CD4-positive, CD25-positive, alpha-beta regulatory T cell (primary cell): ENCODE results near the gene ACKR2. TPM values are rescaled to one million over a fixed set of nuclear protein-coding genes. Genes with fewer than 3 reads are reported as not detected.

Experiments used
- ATAC-seq, 2 donors: fragments of 150-1000 bp; cut with Tn5 transposase; one replicate each; pipeline ENCODE4 v1.10.0; 2021; ENCODE audit warnings: low read depth in 2 of 2, moderate number of reproducible peaks in 2 of 2, moderate library complexity in 1 of 2
- DNase-seq, 3 donors: peaks; one replicate each; pipeline versions ENCODE4 v3.0.0 to v3.0.0-alpha.2; 2012 to 2022; ENCODE audit warnings: mixed read lengths in 1 of 3
- H3K27ac ChIP-seq: one replicate; pipeline ENCODE4 v1.7.0; 2013; ENCODE audit warnings: mild to moderate bottlenecking, low read length; ENCODE audit not compliant: insufficient read depth, poor library complexity, severe bottlenecking
- H3K27me3 ChIP-seq: one replicate; pipeline ENCODE4 v1.7.0; 2013; ENCODE audit warnings: low read length; ENCODE audit not compliant: control insufficient read depth, insufficient read depth
- H3K36me3 ChIP-seq: one replicate; pipeline ENCODE4 v1.7.0; 2013; ENCODE audit warnings: mild to moderate bottlenecking, low read length, moderate library complexity; ENCODE audit not compliant: control insufficient read depth, insufficient read depth
- H3K4me1 ChIP-seq: 2 replicates; pipeline ENCODE4 v1.7.0; 2013; ENCODE audit warnings: mild to moderate bottlenecking, low read length; ENCODE audit not compliant: insufficient read depth, control insufficient read depth, poor library complexity, severe bottlenecking
- H3K4me3 ChIP-seq: one replicate; pipeline ENCODE4 v1.7.0; 2013; ENCODE audit warnings: low read depth, mild to moderate bottlenecking, low read length, moderate library complexity
- H3K9me3 ChIP-seq, 2 experiments: 1 replicate in 1 of 2; 2 replicates in 1 of 2; pipeline ENCODE4 v1.7.0; 2013; ENCODE audit warnings: low read length in 2 of 2, mild to moderate bottlenecking in 1 of 2, moderate library complexity in 1 of 2; ENCODE audit not compliant: control insufficient read depth in 2 of 2
- H3K27ac Mint-ChIP-seq, 3 donors: one replicate each; pipeline ENCODE4 v1.8.0; 2020 to 2022; ENCODE audit warnings: mild to moderate bottlenecking in 3 of 3, mixed read lengths in 3 of 3, moderate library complexity in 2 of 3
- H3K27me3 Mint-ChIP-seq: one replicate; pipeline ENCODE4 v1.8.0; 2022; ENCODE audit warnings: mild to moderate bottlenecking, mixed read lengths
- H3K36me3 Mint-ChIP-seq: one replicate; pipeline ENCODE4 v1.8.0; 2020; ENCODE audit warnings: mixed read lengths
- H3K4me1 Mint-ChIP-seq, 4 donors: one replicate each; pipeline ENCODE4 v1.8.0; 2020 to 2022; ENCODE audit warnings: mixed read lengths in 4 of 4, mild to moderate bottlenecking in 1 of 4
- H3K4me3 Mint-ChIP-seq, 4 donors: one replicate each; pipeline ENCODE4 v1.8.0; 2020 to 2022; ENCODE audit warnings: mild to moderate bottlenecking in 4 of 4, mixed read lengths in 4 of 4, moderate library complexity in 3 of 4
- H3K9me3 Mint-ChIP-seq, 7 donors: one replicate each; pipeline ENCODE4 v1.8.0; 2020 to 2022; ENCODE audit warnings: mixed read lengths in 7 of 7, mild to moderate bottlenecking in 3 of 7, moderate library complexity in 2 of 7
- polyA plus RNA-seq, 4 donors: library from polyadenylated mRNA; unstranded; fragments of 300-500 nt; fragmentation: Illumina TruSeq; gene quantifications; one replicate each; pipeline ENCODE4 v1.2.3, GENCODE V29; 2021
- total RNA-seq: library from RNA; stranded (reverse); gene quantifications from one replicate; pipeline ENCODE4 v1.2.3, GENCODE V29; 2022

ACKR2 gene
- total RNA-seq (not detected), polyA plus RNA-seq (under 1 TPM in 2 of 4 donors, not detected in 2; 0.29 to 0.35 TPM)

DNA sequence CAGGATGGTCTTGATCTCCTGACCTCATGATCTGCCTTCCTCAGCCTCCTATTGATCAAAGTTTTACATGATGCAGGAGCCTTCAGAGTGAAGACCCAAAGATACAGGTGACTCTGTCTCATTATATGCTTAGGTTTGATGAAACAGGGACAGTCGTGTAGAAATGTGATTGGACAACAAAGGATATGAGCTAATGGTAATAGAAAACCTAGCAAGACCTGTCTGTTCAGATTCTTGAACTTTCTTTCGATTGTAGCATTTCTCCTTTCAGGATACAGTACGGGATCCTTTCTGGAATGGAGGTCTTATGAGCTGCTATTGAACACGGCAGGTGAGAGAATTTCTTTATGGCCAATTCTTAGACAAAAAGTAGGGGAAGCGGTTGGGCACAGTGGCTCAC is at the start of gene ACKR2:
Gene ACKR2, plus strand, starts transcription at position 244 of the 400 bp plus-strand sequence. CDS start 55,058 bp downstream, outside the sequence.
- peaks cover 0 to 12% (median 6%) of the 10 kb centered on the region in 4 donors for H3K4me1 Mint-ChIP-seq
- no peak within 1 kb of the TSS for H3K4me3 Mint-ChIP-seq
- no peaks in the 10 kb centered on the region for H3K9me3 ChIP-seq
- peaks cover 6% of the 10 kb centered on the region for H3K4me1 ChIP-seq
- ATAC-seq = no peak
- H3K36me3 Mint-ChIP-seq = peaks cover 2% of the 10 kb centered on the region
- no peak within 1 kb of the TSS for H3K27ac ChIP-seq
- peaks cover 0 to 4% (median 0%) of the 10 kb centered on the region in 7 donors for H3K9me3 Mint-ChIP-seq
- no peaks in the 10 kb centered on the region for H3K36me3 ChIP-seq
- peaks cover 38% of the 10 kb centered on the region for H3K27me3 Mint-ChIP-seq
- H3K27me3 ChIP-seq = peaks cover 11% of the 10 kb centered on the region
- H3K27ac Mint-ChIP-seq = no peak within 1 kb of the TSS
- H3K4me3 ChIP-seq = no peak within 1 kb of the TSS
- no peak for DNase-seq

DNA sequence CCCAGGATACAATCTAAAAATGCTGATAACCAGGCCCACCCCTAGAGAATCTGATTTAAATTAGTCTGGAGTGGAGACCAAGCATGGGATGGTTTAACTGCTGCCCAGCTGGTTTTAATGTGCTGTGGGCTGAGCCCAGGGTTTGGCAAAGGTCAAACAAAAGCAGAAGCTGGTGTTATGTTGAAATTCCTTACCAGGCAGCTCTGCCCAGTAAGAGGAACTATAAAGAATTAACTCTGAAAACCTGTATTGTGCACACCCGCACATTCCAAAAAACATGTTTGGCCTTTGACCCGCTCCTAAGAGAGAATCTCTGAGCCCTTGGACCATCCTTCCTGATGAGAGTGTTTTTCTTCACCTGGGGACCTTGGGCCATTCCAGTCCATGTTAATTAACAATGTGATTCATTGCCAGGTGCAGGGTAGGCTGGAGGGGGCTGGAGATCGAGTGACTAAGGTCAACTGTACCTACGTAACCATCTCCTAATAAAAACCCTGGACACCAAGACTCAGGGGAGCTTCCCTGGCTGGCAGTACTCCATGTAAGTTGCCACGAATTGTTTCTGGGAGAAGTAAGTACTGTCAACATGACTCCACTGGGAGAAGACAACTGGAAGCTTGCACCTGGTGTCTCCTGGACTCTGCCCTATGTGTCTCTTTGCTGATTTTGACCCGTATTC is 47.1 kb upstream of the ACKR2 start:
- ATAC-seq (no peak), DNase-seq (no peak)
- H3K27ac Mint-ChIP-seq = no peak overlapping the region
- no peaks in the 10 kb centered on the region for H3K36me3 Mint-ChIP-seq
- no peaks in the 10 kb centered on the region for H3K9me3 Mint-ChIP-seq
- H3K27ac ChIP-seq = no peak overlapping the region
- no peak overlapping the region for H3K4me3 ChIP-seq
- H3K27me3 Mint-ChIP-seq = peaks cover 14% of the 10 kb centered on the region
- H3K36me3 ChIP-seq = no peaks in the 10 kb centered on the region
- H3K4me1 ChIP-seq = no peaks in the 10 kb centered on the region
- H3K27me3 ChIP-seq = peaks cover 5% of the 10 kb centered on the region
- H3K4me3 Mint-ChIP-seq = no peak overlapping the region
- peaks cover 0 to 2% (median 0%) of the 10 kb centered on the region in 4 donors for H3K4me1 Mint-ChIP-seq
- no peaks in the 10 kb centered on the region for H3K9me3 ChIP-seq

GRCh38 chr3:42763021-42763420 is 46.2 kb upstream of the ACKR2 start:
- no peak overlapping the region for H3K27ac Mint-ChIP-seq
- no peaks in the 10 kb centered on the region for H3K9me3 ChIP-seq
- H3K4me3 ChIP-seq = no peak overlapping the region
- H3K4me1 Mint-ChIP-seq = peaks cover 0 to 2% (median 0%) of the 10 kb centered on the region in 4 donors
- DNase-seq (no peak), ATAC-seq (no peak)
- H3K4me1 ChIP-seq = no peaks in the 10 kb centered on the region
- no peak overlapping the region for H3K4me3 Mint-ChIP-seq
- peaks cover 5% of the 10 kb centered on the region for H3K27me3 ChIP-seq
- no peaks in the 10 kb centered on the region for H3K36me3 ChIP-seq
- no peaks in the 10 kb centered on the region for H3K9me3 Mint-ChIP-seq
- no peak overlapping the region for H3K27ac ChIP-seq
- H3K36me3 Mint-ChIP-seq = no peaks in the 10 kb centered on the region
- peaks cover 14% of the 10 kb centered on the region for H3K27me3 Mint-ChIP-seq

GRCh38 chr3:42764115-42764514 is 45.1 kb upstream of the ACKR2 start:
- ATAC-seq (no peak), DNase-seq (no peak)
- Histone ChIP-seq H3K9me3 (no peaks in the 10 kb centered on the region), H3K4me1 (no peaks in the 10 kb centered on the region), H3K27ac (no peak overlapping the region), H3K36me3 (no peaks in the 10 kb centered on the region), H3K4me3 (no peak overlapping the region), H3K27me3 (peaks cover 5% of the 10 kb centered on the region)
- Mint-ChIP-seq H3K9me3 (no peaks in the 10 kb centered on the region), H3K36me3 (no peaks in the 10 kb centered on the region), H3K27ac (no peak overlapping the region), H3K4me3 (no peak overlapping the region), H3K27me3 (peaks cover 4% of the 10 kb centered on the region), H3K4me1 (no peaks in the 10 kb centered on the region)

- H3K4me1 Mint-ChIP-seq = no peaks in the 10 kb centered on the region
- peaks cover 5% of the 10 kb centered on the region for H3K27me3 ChIP-seq
- no peak overlapping the region for H3K4me3 Mint-ChIP-seq
- H3K4me1 ChIP-seq = no peaks in the 10 kb centered on the region
- no peak for DNase-seq
- no peak overlapping the region for H3K27ac ChIP-seq
- H3K27me3 Mint-ChIP-seq = peaks cover 1% of the 10 kb centered on the region
- no peak overlapping the region for H3K4me3 ChIP-seq
- no peaks in the 10 kb centered on the region for H3K9me3 ChIP-seq
- ATAC-seq = no peak
- no peaks in the 10 kb centered on the region for H3K36me3 ChIP-seq
- H3K27ac Mint-ChIP-seq = no peak overlapping the region
- H3K36me3 Mint-ChIP-seq = no peaks in the 10 kb centered on the region
- H3K9me3 Mint-ChIP-seq = no peaks in the 10 kb centered on the region
These were observed 44.5 kb upstream of the ACKR2 start for GRCh38 chr3:42764561-42765295.

GRCh38 chr3:42769477-42770131 is 39.6 kb upstream of the ACKR2 start:
- DNase-seq = no peak
- H3K36me3 Mint-ChIP-seq = no peaks in the 10 kb centered on the region
- peaks cover 8 to 18% (median 10%) of the 10 kb centered on the region in 4 donors for H3K4me1 Mint-ChIP-seq
- peaks cover 7% of the 10 kb centered on the region for H3K27me3 Mint-ChIP-seq
- peaks cover 0 to 1% (median 0%) of the 10 kb centered on the region in 7 donors for H3K9me3 Mint-ChIP-seq
- Histone ChIP-seq H3K9me3 (no peaks in the 10 kb centered on the region), H3K27ac (no peak overlapping the region), H3K27me3 (no peaks in the 10 kb centered on the region), H3K4me1 (peaks cover 14% of the 10 kb centered on the region), H3K36me3 (no peaks in the 10 kb centered on the region), H3K4me3 (no peak overlapping the region)
- no peak for ATAC-seq
- H3K27ac Mint-ChIP-seq = no peak overlapping the region
- H3K4me3 Mint-ChIP-seq = no peak overlapping the region

GRCh38 chr3:42771271-42771670 is 38.0 kb upstream of the ACKR2 start:
- no peak for DNase-seq
- peak overlapping the region in 1 of 4 donors; percentile 44 for H3K4me3 Mint-ChIP-seq
- no peak overlapping the region for H3K4me3 ChIP-seq

More at GRCh38 chr3:42771271-42771670, 38.0 kb upstream of the ACKR2 start:
- H3K4me1 Mint-ChIP-seq = peaks cover 8 to 18% (median 10%) of the 10 kb centered on the region in 4 donors
- no peaks in the 10 kb centered on the region for H3K36me3 Mint-ChIP-seq
- H3K9me3 Mint-ChIP-seq = peaks cover 0 to 1% (median 0%) of the 10 kb centered on the region in 7 donors
- peaks cover 7% of the 10 kb centered on the region for H3K27me3 Mint-ChIP-seq
- Histone ChIP-seq H3K27me3 (no peaks in the 10 kb centered on the region), H3K36me3 (no peaks in the 10 kb centered on the region), H3K4me1 (peaks cover 14% of the 10 kb centered on the region), H3K9me3 (no peaks in the 10 kb centered on the region), H3K27ac (no peak overlapping the region)
- no peak overlapping the region for H3K27ac Mint-ChIP-seq
- no peak for ATAC-seq
